22Rv1 (cell line): ENCODE results near the gene DUSP28.

Source experiments
- H3K27ac ChIP-seq: fragments of 450-650 bp; 2 replicates; pipeline ENCODE4 v1.5.1; 2017
- CTCF ChIP-seq: fragments of 450-650 bp; IDR thresholded peaks from 2 replicates; pipeline ENCODE4 v1.5.1; 2017; ENCODE audit warnings: mild to moderate bottlenecking
- ZFX ChIP-seq: fragments of 450-650 bp; IDR thresholded peaks from 2 replicates; pipeline ENCODE4 v1.6.1; 2017; ENCODE audit warnings: antibody characterized with exemption, borderline replicate concordance

DUSP28 gene

DNA sequence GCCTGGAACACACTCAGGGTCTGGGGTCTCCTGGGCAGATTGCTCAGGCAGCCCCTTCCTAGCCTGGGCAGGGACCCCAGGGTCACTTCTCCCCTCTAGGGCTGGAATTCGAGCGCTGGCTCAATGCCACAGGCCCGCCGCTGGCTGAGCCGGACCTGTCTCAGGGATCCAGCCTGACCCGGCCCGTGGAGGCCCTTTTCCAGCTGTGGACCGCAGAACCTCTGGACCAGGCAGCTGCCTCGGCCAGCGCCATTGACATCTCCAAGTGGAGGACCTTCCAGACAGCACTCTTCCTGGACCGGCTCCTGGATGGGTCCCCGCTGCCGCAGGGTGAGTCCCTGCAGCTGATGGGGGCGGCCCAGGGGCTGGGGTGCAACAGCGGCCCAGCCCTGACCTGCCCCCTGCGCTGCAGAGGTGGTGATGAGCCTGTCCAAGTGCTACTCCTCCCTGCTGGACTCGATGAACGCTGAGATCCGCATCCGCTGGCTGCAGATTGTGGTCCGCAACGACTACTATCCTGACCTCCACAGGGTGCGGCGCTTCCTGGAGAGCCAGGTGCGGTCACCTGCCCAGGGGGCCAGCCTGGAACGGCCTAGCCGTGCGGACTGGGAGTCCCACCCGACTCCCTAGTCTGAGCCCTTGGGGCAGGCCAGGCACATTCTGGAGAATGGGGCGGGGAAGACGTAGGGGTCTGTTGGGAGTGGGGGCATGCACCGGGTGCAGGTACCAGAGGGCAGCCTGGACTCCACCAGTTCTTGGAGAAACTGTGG lies 16.5 kb downstream of the DUSP28 start:
- TF ChIP-seq ZFX (no peak), CTCF (no peak)

GRCh38 chr2:240577281-240578109 lies 17.3 kb downstream of the DUSP28 start:
- TF ChIP-seq ZFX, result no peak
- TF ChIP-seq CTCF, result no peak
- no peak overlapping the region for H3K27ac ChIP-seq

More for the DNA sequence above, 16.5 kb downstream of the DUSP28 start:
- no peak overlapping the region for H3K27ac ChIP-seq

DNA sequence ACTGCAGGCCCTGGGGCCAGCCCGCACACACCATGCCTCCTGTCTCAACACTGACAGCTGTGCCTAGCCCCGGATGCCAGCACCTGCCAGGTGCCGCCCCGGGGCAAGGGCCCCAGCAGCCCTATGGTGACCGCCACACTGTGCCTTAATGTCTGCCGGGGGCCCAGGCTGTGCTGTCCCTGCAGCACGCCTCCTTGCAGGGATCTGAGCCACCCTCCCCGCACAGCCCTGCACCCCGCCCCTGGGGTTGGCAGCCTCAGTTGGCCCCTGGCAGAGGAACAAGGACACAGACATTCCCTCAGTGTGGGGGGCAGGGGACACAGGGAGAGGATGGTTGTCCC lies 17.9 kb downstream of the DUSP28 start:
- no peak overlapping the region for H3K27ac ChIP-seq
- TF ChIP-seq ZFX (no peak), CTCF (no peak)

- no peak for TF ChIP-seq CTCF
- no peak for TF ChIP-seq ZFX
- H3K27ac ChIP-seq, result no peak overlapping the region; the same call in 1 of the 2 replicates
Observed at GRCh38 chr2:240578488-240578887, 18.3 kb downstream of the DUSP28 start.

GRCh38 chr2:240579071-240579762 lies 19.1 kb downstream of the DUSP28 start:
- peak overlapping the region; percentile 34 for H3K27ac ChIP-seq
- TF ChIP-seq CTCF (no peak), ZFX (no peak)

DNA sequence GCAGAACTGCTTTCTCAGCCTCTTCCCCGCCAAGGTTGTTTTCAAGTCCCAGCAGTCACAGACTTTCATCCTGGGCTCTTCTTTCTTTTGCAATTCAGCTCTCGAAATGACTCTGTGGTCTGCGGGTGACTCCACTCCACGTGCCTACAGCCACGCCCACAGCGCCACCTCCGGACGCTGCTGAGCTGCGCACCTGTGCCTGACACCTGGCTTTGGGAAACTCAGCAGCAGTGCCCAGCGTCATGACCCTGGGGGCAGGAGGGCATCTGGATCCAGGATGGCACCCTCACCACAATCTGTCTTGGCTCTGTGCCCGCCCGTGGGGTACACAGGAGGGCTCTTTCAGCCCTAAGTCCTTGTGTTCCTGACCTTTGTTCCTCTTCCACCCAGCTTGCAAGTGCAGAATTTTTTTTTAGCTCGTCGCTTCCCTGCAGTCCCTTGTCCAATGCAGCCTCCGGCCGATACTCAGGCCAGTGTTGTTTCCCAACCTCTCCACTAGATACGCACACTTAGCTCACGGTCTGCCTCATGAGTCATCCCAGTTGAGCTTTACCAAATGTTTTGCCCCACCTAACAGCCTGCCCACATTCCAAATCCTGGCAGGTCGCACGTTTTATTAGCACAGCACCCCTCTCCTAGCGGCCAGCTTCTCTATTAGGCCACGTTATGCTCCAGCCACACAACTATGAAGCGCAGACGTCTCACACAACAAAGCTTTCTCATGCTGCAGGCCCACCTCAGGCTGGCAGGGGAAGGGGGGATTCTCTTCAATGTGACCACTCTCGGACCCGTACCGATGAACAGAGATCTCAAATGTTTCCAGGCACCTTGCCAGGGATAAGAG lies 19.8 kb downstream of the DUSP28 start:
- H3K27ac ChIP-seq, result peak overlapping the region; percentile 34
- TF ChIP-seq CTCF (peak; percentile 58), ZFX (no peak)
